HG03060 (cell line): ENCODE data around the gene ZDHHC4.

Source experiments
- ATAC-seq: cut with Tn5 transposase; IDR thresholded peaks from one replicate; pipeline ENCODE4 v1.9.1; 2021; ENCODE audit warnings: low read depth, moderate number of reproducible peaks; ENCODE audit not compliant: unreplicated experiment

Gene ZDHHC4

GRCh38 chr7:6604458-6604857 lies 27.2 kb downstream of the ZDHHC4 start:
- no peak for ATAC-seq

- no peak for ATAC-seq
Observed at GRCh38 chr7:6606866-6607583, 29.8 kb downstream of the ZDHHC4 start.

- ATAC-seq = no peak
Observed at GRCh38 chr7:6607651-6608051, 30.4 kb downstream of the ZDHHC4 start.

- no peak for ATAC-seq
Observed at GRCh38 chr7:6608081-6608480, 30.8 kb downstream of the ZDHHC4 start.

GRCh38 chr7:6608794-6609193 lies 31.5 kb downstream of the ZDHHC4 start:
- ATAC-seq = no peak

- no peak for ATAC-seq
Observed at GRCh38 chr7:6612819-6613218, 35.6 kb downstream of the ZDHHC4 start.

- ATAC-seq = no peak
Observed at GRCh38 chr7:6613706-6614105, 36.5 kb downstream of the ZDHHC4 start.

GRCh38 chr7:6614953-6615722 lies 37.9 kb downstream of the ZDHHC4 start, which contains the start of gene ZNF853:
Gene ZNF853, plus strand, starts transcription at chr7:6615610. Its CDS starts 565 bp downstream, at chr7:6616175.
- ATAC-seq = no peak

- ATAC-seq = no peak
Observed at GRCh38 chr7:6615723-6616555, 38.7 kb downstream of the ZDHHC4 start.

- ATAC-seq = no peak
Observed at GRCh38 chr7:6616854-6617643, 39.8 kb downstream of the ZDHHC4 start.

GRCh38 chr7:6618621-6619020 lies 41.4 kb downstream of the ZDHHC4 start:
- ATAC-seq = no peak

GRCh38 chr7:6619961-6620360 lies 42.7 kb downstream of the ZDHHC4 start:
- ATAC-seq = no peak

- ATAC-seq = no peak
Observed at GRCh38 chr7:6621195-6622133, 44.2 kb downstream of the ZDHHC4 start.

GRCh38 chr7:6622134-6622710 lies 45.0 kb downstream of the ZDHHC4 start:
- ATAC-seq = no peak

- no peak for ATAC-seq
Observed at GRCh38 chr7:6623589-6624245, 46.5 kb downstream of the ZDHHC4 start.

GRCh38 chr7:6624246-6624611 lies 47.0 kb downstream of the ZDHHC4 start:
- no peak for ATAC-seq

- no peak for ATAC-seq
Observed at GRCh38 chr7:6628045-6628444, 50.8 kb downstream of the ZDHHC4 start.
